Hepatocyte (in vitro differentiated cells): Measurements from ENCODE around the gene DISC1. TPM values are rescaled to one million over a fixed set of nuclear protein-coding genes. Genes with fewer than 3 reads are reported as not detected.

Experiments
- DNase-seq: peaks from one replicate; pipeline ENCODE4 v3.0.0-alpha.2; 2016; ENCODE audit warnings: low spot score
- H2AFZ ChIP-seq: fragments of 200-600 bp; sonication (generic); 2 replicates; pipeline ENCODE4 v1.6.0; 2016; ENCODE audit warnings: antibody characterized with exemption, mild to moderate bottlenecking
- H3K27ac ChIP-seq: fragments of 200-600 bp; sonication (generic); 2 replicates; pipeline ENCODE4 v1.5.1; 2016; ENCODE audit warnings: mild to moderate bottlenecking
- H3K27me3 ChIP-seq: fragments of 200-600 bp; sonication (generic); 2 replicates; pipeline ENCODE4 v1.6.1; 2016
- H3K36me3 ChIP-seq: fragments of 200-600 bp; sonication (generic); replicated peaks from 2 replicates; pipeline ENCODE4 v1.5.1; 2016; ENCODE audit warnings: low read depth; ENCODE audit not compliant: insufficient read depth
- H3K4me1 ChIP-seq: fragments of 200-600 bp; sonication (generic); 2 replicates; pipeline ENCODE4 v1.5.1; 2016; ENCODE audit warnings: mild to moderate bottlenecking, moderate library complexity; ENCODE audit not compliant: insufficient read depth
- H3K4me2 ChIP-seq: fragments of 200-600 bp; sonication (generic); 2 replicates; pipeline ENCODE4 v1.6.0; 2016
- H3K4me3 ChIP-seq: fragments of 200-600 bp; sonication (generic); 2 replicates; pipeline ENCODE4 v1.5.1; 2016; ENCODE audit warnings: mild to moderate bottlenecking
- H3K79me2 ChIP-seq: fragments of 200-600 bp; sonication (generic); 2 replicates; pipeline ENCODE4 v1.6.0; 2017; ENCODE audit warnings: mild to moderate bottlenecking
- H3K9me2 ChIP-seq: fragments of 200-600 bp; sonication (generic); replicated peaks from 2 replicates; pipeline ENCODE4 v1.6.0; 2017; ENCODE audit warnings: mild to moderate bottlenecking; ENCODE audit not compliant: insufficient read depth
- H3K9me3 ChIP-seq: fragments of 200-600 bp; sonication (generic); 2 replicates; pipeline ENCODE4 v1.5.1; 2016; ENCODE audit warnings: low read depth, mild to moderate bottlenecking
- H4K20me1 ChIP-seq: fragments of 200-600 bp; sonication (generic); 2 replicates; pipeline ENCODE4 v1.6.0; 2016; ENCODE audit warnings: mild to moderate bottlenecking; ENCODE audit not compliant: insufficient read depth, poor library complexity, severe bottlenecking
- CTCF ChIP-seq: fragments of 200-600 bp; sonication (generic); IDR thresholded peaks from 2 replicates; pipeline ENCODE4 v1.5.1; 2016; ENCODE audit warnings: antibody characterized with exemption, mild to moderate bottlenecking; ENCODE audit not compliant: poor library complexity
- EZH2 ChIP-seq: fragments of 200-600 bp; sonication (generic); IDR thresholded peaks from 2 replicates; pipeline ENCODE4 v1.6.1; 2016; ENCODE audit warnings: antibody characterized with exemption, mild to moderate bottlenecking, borderline replicate concordance
- EZH2phosphoT487 ChIP-seq: fragments of 200-600 bp; sonication (generic); IDR thresholded peaks from one replicate; pipeline ENCODE4 v1.6.1; 2018; ENCODE audit warnings: antibody characterized with exemption, mild to moderate bottlenecking, low read depth, moderate library complexity; ENCODE audit not compliant: unreplicated experiment, severe bottlenecking
- WGBS: methylation state at CpG from one replicate; pipeline ENCODE4 v1.1.6; 2016; ENCODE audit warnings: low lambda C conversion rate; ENCODE audit errors: missing lambda C conversion rate; 5-methylcytosine and 5-hydroxymethylcytosine counted together
- polyA plus RNA-seq: library from polyadenylated mRNA; unstranded; fragments of >200 nt; fragmentation: Nextera tagmentation; extraction: Ambion mirVana; gene quantifications from 2 replicates; pipeline ENCODE4 v1.2.1, GENCODE V29; 2016
- total RNA-seq: library from RNA; depleted of rRNA; stranded (reverse); fragments of >200 nt; gene quantifications from 2 replicates; pipeline ENCODE4 v1.2.3, GENCODE V29; 2014

The DISC1 gene
- total and polyA plus RNA-seq, 2 experiments from 2014 or later, result 3.0 to 4.7 TPM

- TF ChIP-seq CTCF (peak; percentile 16), EZH2phosphoT487 (no peak), EZH2 (no peak)
- Histone ChIP-seq H3K4me2 (no peak overlapping the region), H3K9me2 (no peaks in the 10 kb centered on the region), H3K36me3 (no peaks in the 10 kb centered on the region), H3K4me1 (peaks cover 8% of the 10 kb centered on the region), H3K9me3 (no peaks in the 10 kb centered on the region), H3K4me3 (no peak overlapping the region), H4K20me1 (no peaks in the 10 kb centered on the region), H3K27ac (no peak overlapping the region), H3K27me3 (no peaks in the 10 kb centered on the region), H2AFZ (no peak overlapping the region), H3K79me2 (no peaks in the 10 kb centered on the region)
- 68% methylated on average over 7 of the region's 7 CpGs for WGBS
- no peak for DNase-seq
These were observed 218.5 kb downstream of the DISC1 start for GRCh38 chr1:231844986-231845502.

- no peaks in the 10 kb centered on the region for H3K79me2 ChIP-seq
- no peak for DNase-seq
- WGBS, result 90% methylated on average over 7 of the region's 7 CpGs
- H3K4me3 ChIP-seq, result no peak overlapping the region
- H3K4me1 ChIP-seq, result no peaks in the 10 kb centered on the region
- H4K20me1 ChIP-seq, result no peaks in the 10 kb centered on the region
- no peaks in the 10 kb centered on the region for H3K9me3 ChIP-seq
- H2AFZ ChIP-seq, result no peak overlapping the region
- H3K9me2 ChIP-seq, result no peaks in the 10 kb centered on the region
- H3K4me2 ChIP-seq, result no peak overlapping the region
- TF ChIP-seq CTCF, result no peak
- TF ChIP-seq EZH2phosphoT487, result no peak
- TF ChIP-seq EZH2, result no peak
- H3K36me3 ChIP-seq, result no peaks in the 10 kb centered on the region
- H3K27ac ChIP-seq, result no peak overlapping the region
- no peaks in the 10 kb centered on the region for H3K27me3 ChIP-seq
These were observed 221.2 kb downstream of the DISC1 start for GRCh38 chr1:231847612-231848397.

- 94% methylated on average over 5 of the region's 5 CpGs for WGBS
- H3K79me2 ChIP-seq, result no peaks in the 10 kb centered on the region
- H3K4me3 ChIP-seq, result no peak overlapping the region
- no peak overlapping the region for H3K4me2 ChIP-seq
- DNase-seq, result no peak
- no peaks in the 10 kb centered on the region for H3K36me3 ChIP-seq
- H2AFZ ChIP-seq, result no peak overlapping the region
- no peaks in the 10 kb centered on the region for H3K4me1 ChIP-seq
- H3K9me2 ChIP-seq, result no peaks in the 10 kb centered on the region
- no peaks in the 10 kb centered on the region for H4K20me1 ChIP-seq
- no peak overlapping the region for H3K27ac ChIP-seq
- H3K9me3 ChIP-seq, result no peaks in the 10 kb centered on the region
- TF ChIP-seq EZH2phosphoT487 (no peak), CTCF (no peak), EZH2 (no peak)
- H3K27me3 ChIP-seq, result no peaks in the 10 kb centered on the region
These were observed 223.4 kb downstream of the DISC1 start for GRCh38 chr1:231849981-231850380.
